ENCODE results near the gene ARMC9. TPM values are rescaled to one million over a fixed set of nuclear protein-coding genes. Genes with fewer than 3 reads are reported as not detected.

Gene ARMC9
- total and polyA plus RNA-seq, 7 donors, result 1.4 to 18.4 (median 2.2) TPM

GRCh38 chr2:231318436-231318835 lies 120.0 kb downstream of the ARMC9 start:
- Histone ChIP-seq H3K4me1 (no peaks in the 10 kb centered on the region), H3K9me3 (no peaks in the 10 kb centered on the region), H3K27me3 (ENCODE audit: insufficient read depth in 3 of 3, low read length in 2 of 3) (no peaks in the 10 kb centered on the region), H3K36me3 (ENCODE audit: insufficient read depth in 1 of 2, low read depth in 1 of 2) (no peaks in the 10 kb centered on the region), H3K4me3 (no peak overlapping the region), H3K27ac (no peak overlapping the region)
- DNase-seq (no peak), ATAC-seq (peak in 2 of 4 donors; percentile 55 to 67)
- intact Hi-C loops (cut with DNase I), result no loop called here
- no peak for TF ChIP-seq CTCF (IDR thresholded peaks at IDR 0.05)
- 52 to 63% (median 54%) methylated on average over 4 of the region's 4 CpGs for WGBS, 3 donors

GRCh38 chr2:231318954-231319353 lies 120.5 kb downstream of the ARMC9 start:
- ATAC-seq (no peak), DNase-seq (no peak)
- no peak for TF ChIP-seq CTCF (IDR thresholded peaks at IDR 0.05)
- H3K27me3 ChIP-seq (ENCODE audit: insufficient read depth in 3 of 3, low read length in 2 of 3), result no peaks in the 10 kb centered on the region
- no peaks in the 10 kb centered on the region for H3K9me3 ChIP-seq
- intact Hi-C loops (cut with DNase I), result no loop called here
- no peaks in the 10 kb centered on the region for H3K4me1 ChIP-seq
- no peak overlapping the region for H3K27ac ChIP-seq
- no peaks in the 10 kb centered on the region for H3K36me3 ChIP-seq (ENCODE audit: insufficient read depth in 1 of 2, low read depth in 1 of 2)
- WGBS, 3 donors, result 57 to 95% (median 77%) methylated on average over 2 of the region's 2 CpGs
- H3K4me3 ChIP-seq, result no peak overlapping the region

- no peak overlapping the region for H3K4me3 ChIP-seq
- no peaks in the 10 kb centered on the region for H3K4me1 ChIP-seq
- no peak for TF ChIP-seq CTCF (IDR thresholded peaks at IDR 0.05)
- intact Hi-C loops (cut with DNase I), result no loop called here
- H3K9me3 ChIP-seq, result no peaks in the 10 kb centered on the region
- H3K27me3 ChIP-seq (ENCODE audit: insufficient read depth in 3 of 3, low read length in 2 of 3), result no peaks in the 10 kb centered on the region
- no peaks in the 10 kb centered on the region for H3K36me3 ChIP-seq (ENCODE audit: insufficient read depth in 1 of 2, low read depth in 1 of 2)
- no peak overlapping the region for H3K27ac ChIP-seq
- WGBS, 3 donors, result 67 to 81% (median 74%) methylated on average over 1 of the region's 1 CpG
- no peak for ATAC-seq
- DNase-seq, result no peak
These were observed 121.4 kb downstream of the ARMC9 start for GRCh38 chr2:231319867-231320266.

- DNase-seq, result peak in 1 of 2 donors; percentile 60
- H3K36me3 ChIP-seq (ENCODE audit: insufficient read depth in 1 of 2, low read depth in 1 of 2), result no peaks in the 10 kb centered on the region
- ATAC-seq, result peak; percentile 21 to 69 (median 54)
- H3K9me3 ChIP-seq, result no peaks in the 10 kb centered on the region
- no peak for TF ChIP-seq CTCF (IDR thresholded peaks at IDR 0.05)
- 25 to 51% (median 32%) methylated on average over 7 of the region's 7 CpGs for WGBS, 3 donors
- intact Hi-C loops (cut with DNase I), result no loop called here
- H3K4me3 ChIP-seq, result no peak overlapping the region
- H3K27ac ChIP-seq, result no peak overlapping the region
- H3K4me1 ChIP-seq, result no peaks in the 10 kb centered on the region
- H3K27me3 ChIP-seq (ENCODE audit: insufficient read depth in 3 of 3, low read length in 2 of 3), result no peaks in the 10 kb centered on the region
These were observed 122.6 kb downstream of the ARMC9 start for GRCh38 chr2:231321021-231321420.

All from psoas muscle (tissue), 8 donors.